GM21737 (cell line): ENCODE data around the gene ACTA1.
"Not testable (repeated sequence)": the region's sequence is repeated elsewhere in the genome, so short reads cannot be mapped to it uniquely, and the experiment has no call there.

Source experiments
- ATAC-seq: cut with Tn5 transposase; IDR thresholded peaks from one replicate; pipeline ENCODE4 v1.9.1; 2021; ENCODE audit warnings: mild to moderate bottlenecking, moderate library complexity; ENCODE audit not compliant: unreplicated experiment

Gene ACTA1

GRCh38 chr1:229410370-229410691, 23.6 kb downstream of the ACTA1 start:
- no peak for ATAC-seq

GRCh38 chr1:229409616-229410369, 24.1 kb downstream of the ACTA1 start:
- ATAC-seq: no peak

- ATAC-seq: no peak
Observed at GRCh38 chr1:229408458-229409037, 25.3 kb downstream of the ACTA1 start.

DNA sequence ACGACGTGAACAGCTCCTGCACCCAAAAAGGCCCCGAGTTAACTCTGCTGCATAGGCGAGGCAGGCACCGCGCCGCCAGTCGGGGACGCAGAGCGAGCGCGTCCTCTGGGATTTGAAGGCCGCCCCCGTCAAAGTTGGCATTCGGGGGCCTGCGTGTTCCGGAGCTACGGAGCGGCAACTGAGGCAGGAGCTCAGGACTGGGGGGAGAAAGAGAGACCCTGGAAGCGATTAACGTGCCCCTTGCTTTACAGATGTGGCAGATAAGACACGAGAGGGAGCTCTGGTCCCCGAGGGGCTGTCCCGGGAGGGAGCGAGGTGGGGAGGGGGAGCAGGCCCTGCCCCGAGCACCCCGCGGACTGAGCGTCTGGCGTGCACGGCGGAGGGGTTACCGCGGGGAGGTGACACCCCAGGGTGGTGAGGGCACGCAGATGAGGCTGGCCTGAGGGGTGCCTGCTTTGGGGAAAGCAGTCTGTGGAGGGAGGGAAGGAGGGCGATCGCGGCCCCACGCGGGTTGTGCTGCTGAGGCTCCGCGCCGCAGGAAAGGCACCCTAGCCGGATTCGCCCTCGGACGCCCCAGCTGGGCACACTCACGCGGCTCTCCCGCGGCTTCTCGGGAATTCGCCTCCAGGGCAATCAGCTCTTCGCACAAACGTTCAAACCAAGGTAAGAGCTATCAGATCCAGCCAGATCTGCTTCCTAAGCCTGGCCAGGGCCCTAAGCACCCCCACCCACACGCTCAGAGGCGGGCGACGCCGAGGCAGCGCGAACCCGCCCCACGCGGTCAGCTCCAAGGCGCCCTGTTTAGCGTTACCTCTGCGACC, 26.5 kb downstream of the ACTA1 start:
- ATAC-seq: no peak

DNA sequence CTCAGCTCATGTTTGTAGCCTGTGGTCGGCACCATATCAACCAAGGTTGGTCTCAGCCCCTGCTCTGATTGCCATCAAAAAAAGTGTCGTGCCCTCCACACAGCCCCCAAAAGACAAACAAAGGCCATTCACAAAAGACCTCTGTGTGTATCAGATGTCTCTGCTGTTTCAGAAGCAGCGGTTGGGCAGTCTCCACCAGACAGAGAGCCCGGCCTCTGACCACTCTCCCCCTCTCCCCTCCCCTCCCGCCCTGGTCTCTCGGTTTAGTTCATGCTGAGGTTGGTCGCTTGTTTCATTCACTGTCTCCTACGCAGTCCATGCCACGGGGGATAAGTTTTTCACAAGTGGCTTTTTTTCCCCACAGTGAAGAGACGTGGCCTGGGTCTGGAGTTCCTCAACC, 27.1 kb downstream of the ACTA1 start:
- ATAC-seq: no peak

DNA sequence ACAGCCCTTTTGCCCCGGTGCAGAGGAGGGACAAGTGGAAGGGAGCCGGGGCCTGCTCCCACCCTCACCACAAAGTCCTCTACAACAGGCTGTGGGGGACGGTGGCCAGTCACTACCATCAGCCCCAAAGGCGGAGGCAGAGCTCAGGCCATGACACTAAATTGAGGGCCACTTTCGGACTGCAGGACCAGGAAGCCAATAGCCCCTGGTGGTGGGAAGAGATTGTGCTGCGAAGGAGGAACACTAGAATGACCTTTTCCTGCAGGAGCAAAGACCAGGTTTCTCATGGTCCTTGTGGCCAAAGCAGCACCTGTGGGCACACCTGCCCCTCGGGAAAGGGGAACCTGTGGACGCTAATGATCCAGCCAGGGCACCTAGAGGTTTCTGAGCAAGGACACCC, 30.3 kb downstream of the ACTA1 start:
- ATAC-seq: no peak

DNA sequence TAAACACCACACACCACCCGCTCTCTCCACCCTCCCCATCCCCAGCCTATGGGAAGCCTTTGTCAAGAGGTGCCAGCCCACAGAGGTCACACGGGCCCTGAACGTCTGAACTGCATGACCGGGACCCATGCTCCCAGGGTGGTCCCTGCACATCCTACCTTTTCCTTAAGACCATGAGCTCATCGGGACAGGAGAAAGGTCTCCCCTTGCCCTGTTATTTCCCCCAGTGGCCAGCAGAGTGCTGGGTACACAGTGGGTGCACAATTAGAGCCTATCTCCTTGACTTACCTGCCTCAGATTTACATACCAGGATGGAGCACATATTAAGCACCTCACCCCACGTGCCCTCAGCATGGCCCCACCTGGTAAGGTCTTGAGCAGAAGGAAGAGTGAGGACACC, 30.9 kb downstream of the ACTA1 start:
- ATAC-seq: no peak

- ATAC-seq: not testable (repeated sequence)
Observed at GRCh38 chr1:229402329-229402728, 31.6 kb downstream of the ACTA1 start.

- ATAC-seq: no peak
Observed at GRCh38 chr1:229397762-229398161, 36.1 kb downstream of the ACTA1 start.

DNA sequence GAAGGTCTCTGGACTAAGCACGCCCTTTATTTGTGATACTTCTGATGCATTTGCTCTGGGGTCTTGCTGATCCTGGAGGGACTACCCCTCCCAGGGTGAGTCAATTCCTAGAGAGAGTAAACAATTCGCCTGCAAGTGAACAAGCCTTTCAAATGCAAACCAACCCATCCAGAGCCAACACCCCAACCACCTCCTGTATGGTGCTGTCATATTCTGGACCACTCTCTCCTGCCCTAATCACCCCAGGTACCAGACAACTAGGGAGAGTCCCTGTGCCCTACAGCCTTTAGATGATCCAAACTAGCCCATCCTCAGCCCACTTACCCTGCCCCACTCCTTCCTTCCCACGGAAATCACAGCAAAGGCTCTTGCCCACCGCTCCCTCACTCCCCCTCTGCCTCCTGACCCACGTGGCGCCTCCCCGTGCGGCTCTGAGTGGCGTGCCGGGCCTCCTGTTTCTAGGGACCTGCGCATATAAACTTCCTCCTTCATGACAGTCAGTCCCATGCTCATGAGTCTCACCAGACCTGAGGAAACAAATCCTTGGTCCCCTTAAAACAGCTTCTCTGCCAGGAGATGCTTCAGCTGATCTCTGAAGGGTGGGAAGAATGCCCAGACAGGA, 37.2 kb downstream of the ACTA1 start:
- ATAC-seq: no peak

GRCh38 chr1:229394517-229394916, 39.4 kb downstream of the ACTA1 start:
- not testable (repeated sequence) for ATAC-seq

GRCh38 chr1:229392936-229393335, 41.0 kb downstream of the ACTA1 start:
- ATAC-seq: no peak

GRCh38 chr1:229390130-229390529, 43.8 kb downstream of the ACTA1 start:
- no peak for ATAC-seq

DNA sequence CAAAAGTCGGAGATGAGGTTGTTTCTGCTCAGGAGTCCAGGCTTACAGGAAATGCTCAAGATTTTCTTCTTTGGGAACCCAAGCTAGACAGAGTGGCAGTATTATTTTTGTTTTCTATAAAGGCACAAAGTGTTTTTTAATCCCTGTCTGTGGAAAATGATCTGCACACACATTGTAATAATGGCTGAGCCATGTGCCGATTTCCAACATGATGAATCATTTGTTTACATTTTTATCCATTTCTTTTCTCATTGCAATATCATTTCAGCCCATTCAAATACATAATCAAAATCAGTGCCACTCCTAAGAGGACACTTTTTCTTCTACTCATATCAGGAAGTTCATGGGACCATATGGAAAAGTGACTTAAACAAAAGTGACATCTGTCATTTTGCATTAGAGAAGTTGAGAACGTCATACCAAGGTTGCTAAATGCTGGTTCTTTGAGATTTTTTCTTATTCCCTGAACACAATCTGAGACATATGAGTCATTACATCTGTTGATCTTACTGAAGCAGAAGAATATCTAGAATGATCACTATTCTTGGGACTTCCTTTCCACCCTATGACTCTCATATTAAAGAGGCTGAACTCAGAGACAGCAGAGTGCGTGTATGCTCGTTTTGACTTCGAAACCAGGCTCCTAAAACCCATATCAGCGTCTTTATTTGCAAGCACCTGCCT, 44.9 kb downstream of the ACTA1 start:
- no peak for ATAC-seq

GRCh38 chr1:229385853-229386456, 47.9 kb downstream of the ACTA1 start:
- no peak for ATAC-seq

DNA sequence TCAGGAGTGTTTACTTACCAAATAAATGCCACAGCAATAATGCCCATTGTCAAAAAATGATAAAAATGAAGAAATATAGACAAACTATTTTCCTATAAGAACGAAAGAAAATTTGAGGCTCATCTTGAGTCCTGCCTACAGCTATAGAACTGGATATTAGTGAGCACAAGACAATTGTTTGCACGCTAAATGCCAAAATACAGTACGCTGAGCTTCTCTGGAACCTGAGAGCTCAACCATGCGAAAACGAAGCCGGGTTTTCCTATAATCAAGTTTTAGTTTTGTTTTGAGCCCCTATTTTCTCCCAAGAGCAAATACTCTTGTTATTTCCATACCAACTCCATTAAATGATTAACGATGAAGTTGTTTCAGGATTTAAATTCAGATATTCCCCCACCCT, 49.1 kb downstream of the ACTA1 start:
- ATAC-seq: no peak

GRCh38 chr1:229383961-229384360, 49.9 kb downstream of the ACTA1 start:
- ATAC-seq: no peak

- no peak for ATAC-seq
Observed at GRCh38 chr1:229383188-229383587, 50.7 kb downstream of the ACTA1 start.
